HepG2 (cell line): Measurements from ENCODE around the gene DIS3L2. TPM values are rescaled to one million over a fixed set of nuclear protein-coding genes. Genes with fewer than 3 reads are reported as not detected.

Experiments
- ATAC-seq: fragments of 200-7000 bp; cut with Tn5 transposase; 3 replicates; pipeline ENCODE4 v1.9.1; 2020; ENCODE audit warnings: mild to moderate bottlenecking, moderate library complexity
- BruUV-seq: library from RNA; stranded (reverse); fragments of 400-500 nt; replicated peaks from 2 replicates; lab custom pipeline; 2021; lab: Mats Ljungman, UMichigan
- CTCF ChIA-PET: fragments of 300-600 bp; formaldehyde crosslinking; extraction: SDS; loops from one replicate; lab custom pipeline; 2021; ENCODE audit warnings: low total read pairs, inconsistent platforms, low intra/inter-chr PET ratio; lab: Yijun Ruan, JAX
- POLR2A ChIA-PET: fragments of 350-600 bp; sonication (Branson Sonifier 250); formaldehyde crosslinking; loops from one replicate; lab custom pipeline; 2020; ENCODE audit warnings: antibody characterized with exemption, inconsistent platforms; lab: Yijun Ruan, JAX
- DNase-seq: peaks from one replicate; pipeline ENCODE4 v3.0.0-alpha.2; 2015; ENCODE audit warnings: low spot score
- FAIRE-seq: peaks from 3 replicates; lab custom pipeline; 2011; peaks lifted over from hg19 to GRCh38; lab: Jason Lieb, UNC
- H2AFZ ChIP-seq: one replicate; pipeline ENCODE4 v1.6.1; 2011; ENCODE audit warnings: low read length, inconsistent platforms
- H3K27ac ChIP-seq: fragments of 300-600 bp; 3 replicates; pipeline ENCODE4 v1.8.0; 2011; ENCODE audit warnings: mixed run types, mild to moderate bottlenecking, mixed read lengths, low read length, inconsistent platforms; ENCODE audit not compliant: insufficient read depth; ENCODE audit errors: extremely low read length
- H3K27me3 ChIP-seq, 2 experiments: fragments of 200-600 bp in 1 of 2; 2 replicates in 1 of 2; 3 replicates in 1 of 2; pipeline versions ENCODE4 v1.6.0 to v1.8.0; 2011; ENCODE audit warnings: low read length in 2 of 2, mild to moderate bottlenecking in 2 of 2, moderate library complexity in 2 of 2, inconsistent platforms in 1 of 2; ENCODE audit not compliant: insufficient read depth in 2 of 2, control insufficient read depth in 1 of 2
- H3K36me3 ChIP-seq, 2 experiments: fragments of 200-600 bp in 1 of 2; replicated peaks in 1 of 2; 2 replicates in 1 of 2; 3 replicates in 1 of 2; pipeline versions ENCODE4 v1.5.1 to v1.8.0; 2011; ENCODE audit warnings: low read length in 2 of 2, inconsistent platforms in 1 of 2; ENCODE audit not compliant: insufficient read depth in 2 of 2, control insufficient read depth in 1 of 2
- H3K4me1 ChIP-seq: 2 replicates; pipeline ENCODE4 v1.5.1; 2012; ENCODE audit warnings: low read length, inconsistent platforms; ENCODE audit not compliant: insufficient read depth
- H3K4me2 ChIP-seq: 2 replicates; pipeline ENCODE4 v1.6.0; 2011; ENCODE audit warnings: low read depth, low read length, inconsistent platforms
- H3K4me3 ChIP-seq, 3 experiments: fragments of 200-600 bp in 1 of 3; sonication (generic), shearing (Covaris generic) in 1 of 3; replicated peaks in 1 of 3; 2 replicates each; pipeline ENCODE4 v1.5.1; 2011 to 2016; ENCODE audit warnings: low read length in 3 of 3, inconsistent platforms in 2 of 3, low read depth in 2 of 3, mild to moderate bottlenecking in 2 of 3, control low read depth in 1 of 3, mixed read lengths in 1 of 3; ENCODE audit not compliant: insufficient read depth in 1 of 3
- H3K79me2 ChIP-seq: one replicate; pipeline ENCODE4 v1.6.1; 2011; ENCODE audit warnings: low read length, inconsistent platforms; ENCODE audit not compliant: insufficient read depth
- H3K9ac ChIP-seq: 2 replicates; pipeline ENCODE4 v1.6.0; 2011; ENCODE audit warnings: mild to moderate bottlenecking, low read depth, low read length, inconsistent platforms; ENCODE audit not compliant: insufficient read depth
- H3K9me3 ChIP-seq: 2 replicates; pipeline ENCODE4 v1.5.1; 2012; ENCODE audit warnings: mild to moderate bottlenecking, low read length
- H4K20me1 ChIP-seq: 2 replicates; pipeline ENCODE4 v1.6.0; 2011; ENCODE audit warnings: inconsistent platforms, mild to moderate bottlenecking, low read length, moderate library complexity; ENCODE audit not compliant: insufficient read depth
- ATF5 ChIP-seq: sonication (generic); formaldehyde crosslinking; IDR thresholded peaks from 2 replicates; pipeline ENCODE4 v1.4.0; 2020; ENCODE audit warnings: mild to moderate bottlenecking, low read depth, missing genetic modification reagents
- DDIT3 ChIP-seq: sonication (generic); formaldehyde crosslinking; IDR thresholded peaks from 2 replicates; pipeline ENCODE4 v1.4.0; 2020; ENCODE audit warnings: mild to moderate bottlenecking, missing genetic modification reagents
- LRRFIP1 ChIP-seq: sonication (generic); formaldehyde crosslinking; conservative IDR thresholded peaks from 2 replicates; pipeline ENCODE4 v1.4.0; 2020; ENCODE audit warnings: missing genetic modification reagents
- MAFF ChIP-seq: IDR thresholded peaks from 2 replicates; pipeline ENCODE4 v1.6.1; 2011; ENCODE audit warnings: low read depth, low read length, improper control_type of control experiment
- MAFK ChIP-seq, 2 experiments: IDR thresholded peaks in 1 of 2; conservative IDR thresholded peaks in 1 of 2; 2 replicates each; pipeline ENCODE4 v1.6.1; 2011; ENCODE audit warnings: improper control_type of control experiment in 2 of 2, low read length in 2 of 2
- POLR2A ChIP-seq, 2 experiments: IDR thresholded peaks; 2 replicates each; pipeline ENCODE4 v1.6.1; 2011; ENCODE audit warnings: low read depth in 2 of 2, low read length in 2 of 2, mild to moderate bottlenecking in 1 of 2, moderate library complexity in 1 of 2; ENCODE audit not compliant: insufficient read depth in 1 of 2
- PRMT3 ChIP-seq: sonication (generic); formaldehyde crosslinking; IDR thresholded peaks from 2 replicates; pipeline ENCODE4 v1.8.1; 2022; ENCODE audit warnings: low read depth, mild to moderate bottlenecking, moderate library complexity, missing genetic modification reagents, borderline replicate concordance
- RAD21 ChIP-seq: fragments of 450-650 bp; formaldehyde crosslinking; IDR thresholded peaks from 2 replicates; pipeline ENCODE4 v1.5.0; 2020; ENCODE audit warnings: mild to moderate bottlenecking
- RAD51 ChIP-seq: fragments of 450-650 bp; IDR thresholded peaks from 2 replicates; pipeline ENCODE4 v1.6.1; 2016; ENCODE audit warnings: borderline replicate concordance
- SKI ChIP-seq: fragments of 450-650 bp; IDR thresholded peaks from one replicate; pipeline ENCODE4 v1.6.1; 2018; ENCODE audit warnings: mild to moderate bottlenecking; ENCODE audit not compliant: partially characterized antibody
- TEAD2 ChIP-seq: sonication (generic); formaldehyde crosslinking; IDR thresholded peaks from 2 replicates; pipeline ENCODE4 v1.9.0; 2021; ENCODE audit warnings: missing genetic modification reagents
- ZNF512 ChIP-seq: sonication (generic); formaldehyde crosslinking; IDR thresholded peaks from 2 replicates; pipeline ENCODE4 v1.4.0; 2020; ENCODE audit warnings: mild to moderate bottlenecking, missing genetic modification reagents
- WGBS: methylation state at CpG from one replicate; pipeline ENCODE4 v1.1.6; 2017; ENCODE audit warnings: low lambda C conversion rate; 5-methylcytosine and 5-hydroxymethylcytosine counted together
- in situ Hi-C: cut with HindIII; loops from 2 replicates; pipeline ENCODE4 v1.10.0; 2017; ENCODE audit warnings: low pct_unique_long_range_greater_than_20kb; ENCODE audit not compliant: extremely low pct_ligation_motif_present
- intact Hi-C: fragments of 100-400 bp; cut with micrococcal nuclease; formaldehyde crosslinking; loops from one replicate; pipeline ENCODE4 v1.10.0; 2022; ENCODE audit not compliant: unreplicated experiment
- polyA plus RNA-seq, 8 experiments: library from polyadenylated mRNA; depleted of rRNA in 3 of 8; stranded (reverse) in 7 of 8; unstranded in 1 of 8; fragments of >200 nt; fragmentation: Illumina TruSeq in 4 of 8; extraction: Trizol in 4 of 8; gene quantifications; 2 replicates each; pipeline versions ENCODE4 v1.2.1 to v1.2.3, GENCODE V29; 2011 to 2016; ENCODE audit warnings: low read depth in 4 of 8, missing spikeins in 1 of 8, mixed read lengths in 1 of 8; ENCODE audit not compliant: insufficient read depth in 1 of 8
- total RNA-seq, 5 experiments: library from RNA; depleted of rRNA; stranded (reverse); fragments of >200 nt; fragmentation: Illumina TruSeq; extraction: Trizol; gene quantifications; 2 replicates each; pipeline ENCODE4 v1.2.3, GENCODE V29; 2016; ENCODE audit warnings: low read depth in 1 of 5

Gene DIS3L2
- total and polyA plus RNA-seq, 2 of the 13 experiments (the other 11 are each of a cell fraction or from before 2014, with no cell fraction given) = 7.0 to 23.9 TPM

- H4K20me1 ChIP-seq = no peaks in the 10 kb centered on the region
- FAIRE-seq (no peak), ATAC-seq (no peak), DNase-seq (no peak)
- H3K9me3 ChIP-seq = no peaks in the 10 kb centered on the region
- H3K4me2 ChIP-seq = no peak overlapping the region
- BruUV-seq = no TSS peak
- no peak overlapping the region for H3K4me3 ChIP-seq
- in situ Hi-C loops = no loop called here
- 94% methylated on average over 7 of the region's 7 CpGs for WGBS
- no peak overlapping the region for H2AFZ ChIP-seq
- H3K9ac ChIP-seq = no peak overlapping the region
- POLR2A ChIA-PET = no interaction called here
- no peaks in the 10 kb centered on the region for H3K79me2 ChIP-seq
- H3K36me3 ChIP-seq = no peaks in the 10 kb centered on the region
- CTCF ChIA-PET = interaction anchor here (1.5 kb wide), 1 partner anchor 303 kb away, joined by 3 read pairs; no protein-coding TSS in a partner anchor
- intact Hi-C loops = loop anchor here (5.0 kb wide), 1 partner anchor 1082 kb away; no protein-coding TSS in a partner anchor
- no peak overlapping the region for H3K27ac ChIP-seq
- no peak for TF ChIP-seq DDIT3 (CRISPR knock-in tag)
- TF ChIP-seq MAFK (conservative IDR thresholded peaks at IDR 0.05 in 1 of 2, IDR thresholded peaks at IDR 0.05 in 1 of 2; ENCODE audit: low read length in 2 of 2) = peak; percentile 88 to 93
- peak; percentile 92 for TF ChIP-seq MAFF
- no peak for TF ChIP-seq SKI
- no peaks in the 10 kb centered on the region for H3K4me1 ChIP-seq
- H3K27me3 ChIP-seq = no peaks in the 10 kb centered on the region
Observed at GRCh38 chr2:232228971-232229894, 267.7 kb downstream of the DIS3L2 start.

GRCh38 chr2:232229911-232230310, 268.4 kb downstream of the DIS3L2 start:
- DNase-seq (no peak), FAIRE-seq (no peak), ATAC-seq (no peak)
- Histone ChIP-seq H2AFZ (no peak overlapping the region), H3K9ac (no peak overlapping the region), H3K4me2 (no peak overlapping the region), H3K9me3 (no peaks in the 10 kb centered on the region), H4K20me1 (no peaks in the 10 kb centered on the region), H3K27me3 (no peaks in the 10 kb centered on the region), H3K4me3 (no peak overlapping the region), H3K79me2 (no peaks in the 10 kb centered on the region), H3K27ac (no peak overlapping the region), H3K36me3 (no peaks in the 10 kb centered on the region), H3K4me1 (no peaks in the 10 kb centered on the region)
- POLR2A ChIA-PET = no interaction called here
- no TSS peak for BruUV-seq
- in situ Hi-C loops (no loop called here), intact Hi-C loops (loop anchor here (1.0 to 5.0 kb wide), 3 partner anchors 305 to 1083 kb away; no protein-coding TSS in a partner anchor)
- 97% methylated on average over 3 of the region's 3 CpGs for WGBS
- CTCF ChIA-PET = interaction anchor here (0.7 to 1.5 kb wide), 2 partner anchors 112 to 304 kb away, joined by 3 read pairs; no protein-coding TSS in a partner anchor
- TF ChIP-seq LRRFIP1 (CRISPR knock-in tag) = no peak
- TF ChIP-seq PRMT3 (CRISPR knock-in tag) = no peak
- TF ChIP-seq TEAD2 (CRISPR knock-in tag) = no peak
- TF ChIP-seq RAD21 (CRISPR knock-in tag) = no peak
- no peak for TF ChIP-seq ATF5 (CRISPR knock-in tag)
- TF ChIP-seq POLR2A (IDR thresholded peaks at IDR 0.05; ENCODE audit: insufficient read depth in 1 of 2, low read depth in 2 of 2, low read length in 2 of 2) = no peak
- no peak for TF ChIP-seq ZNF512 (CRISPR knock-in tag)
- TF ChIP-seq RAD51 = no peak
